ENCODE results near the gene FAM170B.

- TF ChIP-seq, protein P1, sequence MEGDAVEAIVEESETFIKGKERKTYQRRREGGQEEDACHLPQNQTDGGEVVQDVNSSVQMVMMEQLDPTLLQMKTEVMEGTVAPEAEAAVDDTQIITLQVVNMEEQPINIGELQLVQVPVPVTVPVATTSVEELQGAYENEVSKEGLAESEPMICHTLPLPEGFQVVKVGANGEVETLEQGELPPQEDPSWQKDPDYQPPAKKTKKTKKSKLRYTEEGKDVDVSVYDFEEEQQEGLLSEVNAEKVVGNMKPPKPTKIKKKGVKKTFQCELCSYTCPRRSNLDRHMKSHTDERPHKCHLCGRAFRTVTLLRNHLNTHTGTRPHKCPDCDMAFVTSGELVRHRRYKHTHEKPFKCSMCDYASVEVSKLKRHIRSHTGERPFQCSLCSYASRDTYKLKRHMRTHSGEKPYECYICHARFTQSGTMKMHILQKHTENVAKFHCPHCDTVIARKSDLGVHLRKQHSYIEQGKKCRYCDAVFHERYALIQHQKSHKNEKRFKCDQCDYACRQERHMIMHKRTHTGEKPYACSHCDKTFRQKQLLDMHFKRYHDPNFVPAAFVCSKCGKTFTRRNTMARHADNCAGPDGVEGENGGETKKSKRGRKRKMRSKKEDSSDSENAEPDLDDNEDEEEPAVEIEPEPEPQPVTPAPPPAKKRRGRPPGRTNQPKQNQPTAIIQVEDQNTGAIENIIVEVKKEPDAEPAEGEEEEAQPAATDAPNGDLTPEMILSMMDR (conservative IDR thresholded peaks at IDR 0.05): no peak
- TF ChIP-seq EZH2 (IDR thresholded peaks at IDR 0.05; ENCODE audit: low read depth): no peak
Observed at GRCh38 chr10:49115796-49116508, 17.9 kb downstream of the FAM170B start.
